Measurements from ENCODE around the gene MAFB. TPM values are rescaled to one million over a fixed set of nuclear protein-coding genes. Genes with fewer than 3 reads are reported as not detected.

Gene MAFB
- total RNA-seq, 2 donors from 2014 or later = not detected

DNA sequence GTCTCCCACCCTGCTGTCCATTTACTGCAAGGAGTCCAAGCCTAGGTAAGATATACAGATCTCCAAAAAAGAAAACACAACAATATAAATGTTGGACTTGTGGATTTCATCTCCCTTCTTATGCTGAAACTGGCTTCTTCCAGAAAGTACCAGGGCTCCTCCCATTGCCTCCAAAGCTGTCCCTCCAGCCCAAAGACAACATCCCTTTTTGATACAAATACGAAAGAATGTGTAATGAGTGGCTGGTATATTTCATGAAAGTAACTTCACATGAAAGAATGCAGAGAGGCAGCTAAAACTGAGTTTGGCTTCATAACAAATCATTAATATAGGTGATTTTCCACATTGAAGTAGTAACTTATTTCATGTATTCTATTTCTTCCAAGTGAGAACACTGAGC lies 7.9 kb downstream of the MAFB start:
- Mint-ChIP-seq H3K4me3 (no peak overlapping the region), H3K36me3 (ENCODE audit: low read depth) (no peaks in the 10 kb centered on the region), H3K27ac (no peak overlapping the region), H3K27me3 (peaks cover 64% of the 10 kb centered on the region), H3K9me3 (no peaks in the 10 kb centered on the region), H3K4me1 (no peaks in the 10 kb centered on the region)
- no peak for ATAC-seq (replicated peaks)

GRCh38 chr20:40680161-40680959 lies 8.7 kb downstream of the MAFB start:
- peaks cover 62% of the 10 kb centered on the region for H3K27me3 Mint-ChIP-seq
- no peak overlapping the region for H3K27ac Mint-ChIP-seq
- H3K4me1 Mint-ChIP-seq = no peaks in the 10 kb centered on the region
- no peaks in the 10 kb centered on the region for H3K9me3 Mint-ChIP-seq
- H3K4me3 Mint-ChIP-seq = no peak overlapping the region
- ATAC-seq (replicated peaks) = no peak
- no peaks in the 10 kb centered on the region for H3K36me3 Mint-ChIP-seq (ENCODE audit: low read depth)

GRCh38 chr20:40679184-40679583 lies 9.9 kb downstream of the MAFB start:
- Mint-ChIP-seq H3K27ac (no peak overlapping the region), H3K4me3 (no peak overlapping the region), H3K4me1 (no peaks in the 10 kb centered on the region), H3K36me3 (ENCODE audit: low read depth) (no peaks in the 10 kb centered on the region), H3K27me3 (peaks cover 52% of the 10 kb centered on the region), H3K9me3 (no peaks in the 10 kb centered on the region)
- no peak for ATAC-seq (replicated peaks)

GRCh38 chr20:40678286-40678875 lies 10.7 kb downstream of the MAFB start:
- H3K9me3 Mint-ChIP-seq = no peaks in the 10 kb centered on the region
- no peak overlapping the region for H3K27ac Mint-ChIP-seq
- H3K4me3 Mint-ChIP-seq = no peak overlapping the region
- no peaks in the 10 kb centered on the region for H3K36me3 Mint-ChIP-seq (ENCODE audit: low read depth)
- H3K27me3 Mint-ChIP-seq = peaks cover 51% of the 10 kb centered on the region
- H3K4me1 Mint-ChIP-seq = no peaks in the 10 kb centered on the region
- no peak for ATAC-seq (replicated peaks)

DNA sequence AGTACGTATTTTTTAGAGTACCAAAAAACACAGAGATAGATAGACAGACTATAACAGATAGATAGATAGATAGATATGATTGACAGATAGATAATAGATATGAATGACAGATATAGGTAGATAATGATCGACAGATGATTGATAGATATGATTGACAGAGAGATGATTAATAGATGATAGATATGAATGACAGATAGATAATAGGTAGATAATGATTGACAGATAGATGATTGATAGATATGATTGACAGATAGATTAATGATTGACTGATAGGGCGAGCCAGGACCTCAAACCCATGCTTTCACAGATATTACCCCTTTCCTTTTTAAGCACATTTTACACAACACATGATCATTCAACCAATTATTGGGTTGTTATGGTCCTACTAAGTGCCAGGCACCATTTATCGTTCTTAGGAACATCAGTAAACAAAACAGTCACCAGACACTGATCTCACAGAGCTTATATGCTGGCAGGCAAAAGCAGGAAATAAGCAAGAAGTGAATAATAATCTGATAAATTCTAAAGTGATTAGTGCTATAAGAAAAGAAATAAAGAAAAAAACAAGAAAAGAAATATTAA lies 11.6 kb downstream of the MAFB start:
- Mint-ChIP-seq H3K4me3 (no peak overlapping the region), H3K36me3 (ENCODE audit: low read depth) (no peaks in the 10 kb centered on the region), H3K27me3 (peaks cover 42% of the 10 kb centered on the region), H3K4me1 (no peaks in the 10 kb centered on the region), H3K9me3 (no peaks in the 10 kb centered on the region), H3K27ac (no peak overlapping the region)
- ATAC-seq (replicated peaks) = no peak

DNA sequence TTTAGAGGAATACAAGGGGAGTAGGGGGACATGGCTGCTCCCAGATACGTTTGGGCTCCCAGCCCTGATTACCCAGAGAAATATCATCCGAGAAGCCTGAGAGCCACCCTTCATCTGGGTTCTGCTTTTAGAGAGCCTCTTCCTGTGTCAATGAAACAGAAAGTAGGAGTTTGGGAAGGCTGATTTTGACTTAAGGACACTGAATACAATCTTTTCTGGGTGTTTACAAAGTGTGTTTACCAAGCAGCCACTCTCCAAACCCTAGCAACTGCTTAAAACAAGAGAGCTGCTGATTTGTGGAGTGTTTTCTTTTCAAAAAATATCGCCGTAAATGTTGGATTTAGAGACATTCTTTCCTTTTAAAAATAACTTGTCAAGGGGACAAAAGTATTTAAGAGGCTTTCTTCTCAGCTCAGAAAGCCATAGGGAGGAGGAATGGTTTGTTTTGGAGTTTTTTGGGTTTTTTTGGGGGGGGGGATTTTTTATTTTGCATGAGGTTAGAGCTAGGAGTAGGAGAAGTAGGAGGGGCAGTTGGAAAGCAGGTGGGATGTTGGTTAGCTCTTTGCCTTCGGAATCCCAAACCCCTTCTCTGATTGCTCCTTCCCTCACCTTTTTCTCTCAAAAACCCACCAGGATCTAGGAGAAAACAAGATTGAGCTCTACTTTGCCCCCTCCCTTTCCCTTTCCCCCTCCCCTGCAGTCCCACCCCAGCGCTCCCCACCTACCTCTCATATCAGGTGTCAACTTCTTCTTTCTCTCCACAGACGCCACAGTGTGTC lies 12.4 kb downstream of the MAFB start:
- no peak for ATAC-seq (replicated peaks)
- H3K36me3 Mint-ChIP-seq (ENCODE audit: low read depth) = no peaks in the 10 kb centered on the region
- peaks cover 37% of the 10 kb centered on the region for H3K27me3 Mint-ChIP-seq
- no peak overlapping the region for H3K4me3 Mint-ChIP-seq
- no peaks in the 10 kb centered on the region for H3K9me3 Mint-ChIP-seq
- H3K4me1 Mint-ChIP-seq = no peaks in the 10 kb centered on the region
- no peak overlapping the region for H3K27ac Mint-ChIP-seq

DNA sequence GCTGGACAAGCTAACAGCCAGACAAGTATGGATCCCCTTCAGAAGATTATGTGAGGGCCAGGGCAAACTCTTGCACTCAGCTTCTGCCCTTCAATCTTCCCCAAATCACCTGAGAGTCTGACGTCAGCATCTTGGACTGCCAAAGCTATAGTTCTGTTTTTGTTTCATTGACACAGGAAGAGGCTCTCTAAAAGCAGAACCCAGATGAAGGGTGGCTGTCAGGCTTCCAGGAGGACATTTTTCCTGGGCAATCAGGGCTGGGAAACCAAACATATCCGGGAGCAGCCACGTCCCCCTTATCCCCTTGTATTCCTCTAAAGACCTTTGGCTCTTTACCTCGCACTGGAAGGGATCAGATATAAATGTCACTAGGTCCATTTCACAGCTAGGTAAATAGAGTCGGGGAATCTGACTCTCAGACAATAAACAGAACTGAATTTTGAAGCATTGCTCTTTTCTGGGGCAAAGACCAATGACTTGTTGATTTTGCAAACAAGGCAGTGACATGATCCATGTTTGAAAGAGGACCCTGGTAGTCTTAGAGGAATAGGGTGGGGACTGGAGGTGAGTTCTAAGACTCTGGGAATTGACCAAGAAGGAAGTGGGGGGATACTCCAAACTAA lies 13.3 kb downstream of the MAFB start:
- Mint-ChIP-seq H3K27me3 (peaks cover 28% of the 10 kb centered on the region), H3K4me3 (no peak overlapping the region), H3K9me3 (no peaks in the 10 kb centered on the region), H3K4me1 (no peaks in the 10 kb centered on the region), H3K36me3 (ENCODE audit: low read depth) (no peaks in the 10 kb centered on the region), H3K27ac (no peak overlapping the region)
- ATAC-seq (replicated peaks) = no peak

GRCh38 chr20:40673442-40673841 lies 15.6 kb downstream of the MAFB start:
- Mint-ChIP-seq H3K27me3 (peaks cover 17% of the 10 kb centered on the region), H3K27ac (no peak overlapping the region), H3K36me3 (ENCODE audit: low read depth) (no peaks in the 10 kb centered on the region), H3K4me3 (no peak overlapping the region), H3K9me3 (no peaks in the 10 kb centered on the region), H3K4me1 (no peaks in the 10 kb centered on the region)
- no peak for ATAC-seq (replicated peaks)

DNA sequence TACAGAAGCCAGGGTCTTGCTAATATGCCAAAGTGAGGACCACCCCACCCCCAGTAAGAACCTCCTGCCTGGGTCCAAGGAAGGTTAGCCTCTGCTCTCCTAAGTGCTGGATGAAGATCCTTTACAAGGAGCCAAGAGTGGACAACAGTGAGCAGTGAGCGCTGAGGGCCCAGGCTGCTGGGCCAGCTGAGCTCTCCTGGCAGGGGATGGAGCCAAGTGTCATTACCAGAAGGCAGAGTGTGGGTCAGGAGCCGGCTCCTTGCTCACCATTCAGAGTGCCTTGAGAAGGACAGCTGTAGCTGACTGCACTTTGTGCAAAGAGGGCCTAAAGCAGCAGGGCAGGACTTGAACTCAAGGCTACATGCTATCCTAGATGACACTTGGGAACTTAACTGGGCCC lies 16.9 kb downstream of the MAFB start:
- Mint-ChIP-seq H3K4me1 (no peaks in the 10 kb centered on the region), H3K36me3 (ENCODE audit: low read depth) (no peaks in the 10 kb centered on the region), H3K4me3 (no peak overlapping the region), H3K27me3 (peaks cover 12% of the 10 kb centered on the region), H3K9me3 (no peaks in the 10 kb centered on the region), H3K27ac (no peak overlapping the region)
- ATAC-seq (replicated peaks) = no peak

- no peak overlapping the region for H3K4me3 Mint-ChIP-seq
- no peak overlapping the region for H3K27ac Mint-ChIP-seq
- no peak for ATAC-seq (replicated peaks)
- no peaks in the 10 kb centered on the region for H3K36me3 Mint-ChIP-seq (ENCODE audit: low read depth)
- peaks cover 7% of the 10 kb centered on the region for H3K27me3 Mint-ChIP-seq
- H3K9me3 Mint-ChIP-seq = no peaks in the 10 kb centered on the region
- no peaks in the 10 kb centered on the region for H3K4me1 Mint-ChIP-seq
These were observed 18.8 kb downstream of the MAFB start for GRCh38 chr20:40670253-40670652.

GRCh38 chr20:40669692-40670091 lies 19.3 kb downstream of the MAFB start:
- Mint-ChIP-seq H3K9me3 (no peaks in the 10 kb centered on the region), H3K36me3 (ENCODE audit: low read depth) (no peaks in the 10 kb centered on the region), H3K27ac (no peak overlapping the region), H3K4me3 (no peak overlapping the region), H3K27me3 (peaks cover 7% of the 10 kb centered on the region), H3K4me1 (no peaks in the 10 kb centered on the region)
- ATAC-seq (replicated peaks) = no peak

DNA sequence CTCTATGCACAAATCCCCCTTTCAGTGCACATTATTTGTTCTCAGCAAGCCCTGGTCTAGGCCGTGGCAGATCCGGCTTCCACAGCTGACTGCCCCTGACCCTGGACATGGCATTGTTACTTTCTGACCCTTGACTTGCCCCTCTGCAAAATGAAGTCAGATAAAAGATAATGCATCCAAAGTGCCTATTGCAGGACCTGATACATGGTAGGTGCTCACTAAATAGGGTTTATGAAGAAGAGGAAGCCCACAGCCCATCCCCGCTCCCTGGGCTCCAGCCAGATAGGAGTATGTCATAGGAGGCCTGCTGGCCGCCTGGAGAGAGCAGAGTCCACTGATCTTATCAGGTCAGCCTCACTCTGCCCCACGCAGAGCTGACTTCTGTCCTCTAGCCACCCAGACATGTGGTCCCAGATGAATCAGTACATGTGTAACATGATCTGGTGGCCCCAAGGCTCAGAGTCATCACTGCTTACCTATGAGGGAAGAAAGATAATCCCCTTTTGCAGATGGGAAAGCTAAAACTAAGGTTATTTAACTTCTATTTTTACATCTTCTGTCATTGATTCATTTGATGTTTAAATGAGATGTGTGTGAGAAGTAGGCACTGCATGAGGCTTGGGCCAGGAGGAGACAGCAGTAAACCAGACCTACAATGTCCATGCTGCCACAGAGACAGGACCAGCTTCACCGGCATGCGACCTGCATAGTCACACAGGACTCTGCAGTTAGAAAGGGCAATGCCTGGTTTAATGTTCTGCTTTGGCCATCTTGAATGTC lies 20.4 kb downstream of the MAFB start:
- no peaks in the 10 kb centered on the region for H3K36me3 Mint-ChIP-seq (ENCODE audit: low read depth)
- H3K4me3 Mint-ChIP-seq = no peak overlapping the region
- ATAC-seq (replicated peaks) = no peak
- no peak overlapping the region for H3K27ac Mint-ChIP-seq
- peaks cover 3% of the 10 kb centered on the region for H3K27me3 Mint-ChIP-seq
- H3K9me3 Mint-ChIP-seq = no peaks in the 10 kb centered on the region
- H3K4me1 Mint-ChIP-seq = no peaks in the 10 kb centered on the region

- no peaks in the 10 kb centered on the region for H3K27me3 Mint-ChIP-seq
- no peaks in the 10 kb centered on the region for H3K36me3 Mint-ChIP-seq (ENCODE audit: low read depth)
- ATAC-seq (replicated peaks) = no peak
These were observed 21.5 kb downstream of the MAFB start for GRCh38 chr20:40667503-40667902.

GRCh38 chr20:40666336-40666735 lies 22.7 kb downstream of the MAFB start:
- Mint-ChIP-seq H3K9me3 (no peaks in the 10 kb centered on the region), H3K36me3 (ENCODE audit: low read depth) (no peaks in the 10 kb centered on the region), H3K4me3 (no peak overlapping the region), H3K4me1 (no peaks in the 10 kb centered on the region), H3K27me3 (no peaks in the 10 kb centered on the region), H3K27ac (no peak overlapping the region)
- ATAC-seq (replicated peaks) = no peak

More at GRCh38 chr20:40667503-40667902, 21.5 kb downstream of the MAFB start:
- H3K9me3 Mint-ChIP-seq = no peaks in the 10 kb centered on the region
- H3K4me1 Mint-ChIP-seq = no peaks in the 10 kb centered on the region
- no peak overlapping the region for H3K4me3 Mint-ChIP-seq
- no peak overlapping the region for H3K27ac Mint-ChIP-seq
